A673 (cell line): Measurements from ENCODE around the gene MTFR1L.

ENCODE experiments used
- EZH2 ChIP-seq: fragments of 200-600 bp; sonication (generic); IDR thresholded peaks from 2 replicates; pipeline ENCODE4 v1.6.1; 2017; ENCODE audit warnings: borderline replicate concordance, low read depth, mild to moderate bottlenecking, mixed read lengths, antibody characterized with exemption, low read length; ENCODE audit not compliant: poor library complexity, severe bottlenecking
- TF ChIP-seq, protein P1 (sequence below): fragments of 300-800, 200-600 bp; sonication (generic); conservative IDR thresholded peaks from 2 replicates; pipeline ENCODE4 v1.5.1; 2017; ENCODE audit warnings: low read depth, mild to moderate bottlenecking, antibody characterized with exemption, low read length, moderate library complexity, mixed read lengths

DNA sequence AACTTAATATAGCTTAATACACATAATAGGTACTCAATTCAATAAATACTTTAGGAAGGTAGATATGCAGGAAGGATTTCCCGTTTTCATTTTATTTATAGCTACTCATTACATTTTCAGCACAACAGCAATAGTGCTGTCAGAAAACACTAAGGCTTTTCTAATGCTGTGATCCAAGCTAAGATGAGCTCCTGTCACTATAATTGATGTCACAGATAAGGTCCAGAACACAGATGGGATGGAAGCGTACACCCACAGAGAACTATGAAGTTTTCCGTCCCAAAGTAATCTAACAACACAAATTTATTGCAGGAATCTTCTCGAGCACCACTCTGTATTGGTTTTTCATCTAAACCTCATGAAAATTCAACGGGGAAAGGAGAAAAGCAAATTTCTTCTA lies 25.9 kb downstream of the MTFR1L start:
- TF ChIP-seq, protein P1, sequence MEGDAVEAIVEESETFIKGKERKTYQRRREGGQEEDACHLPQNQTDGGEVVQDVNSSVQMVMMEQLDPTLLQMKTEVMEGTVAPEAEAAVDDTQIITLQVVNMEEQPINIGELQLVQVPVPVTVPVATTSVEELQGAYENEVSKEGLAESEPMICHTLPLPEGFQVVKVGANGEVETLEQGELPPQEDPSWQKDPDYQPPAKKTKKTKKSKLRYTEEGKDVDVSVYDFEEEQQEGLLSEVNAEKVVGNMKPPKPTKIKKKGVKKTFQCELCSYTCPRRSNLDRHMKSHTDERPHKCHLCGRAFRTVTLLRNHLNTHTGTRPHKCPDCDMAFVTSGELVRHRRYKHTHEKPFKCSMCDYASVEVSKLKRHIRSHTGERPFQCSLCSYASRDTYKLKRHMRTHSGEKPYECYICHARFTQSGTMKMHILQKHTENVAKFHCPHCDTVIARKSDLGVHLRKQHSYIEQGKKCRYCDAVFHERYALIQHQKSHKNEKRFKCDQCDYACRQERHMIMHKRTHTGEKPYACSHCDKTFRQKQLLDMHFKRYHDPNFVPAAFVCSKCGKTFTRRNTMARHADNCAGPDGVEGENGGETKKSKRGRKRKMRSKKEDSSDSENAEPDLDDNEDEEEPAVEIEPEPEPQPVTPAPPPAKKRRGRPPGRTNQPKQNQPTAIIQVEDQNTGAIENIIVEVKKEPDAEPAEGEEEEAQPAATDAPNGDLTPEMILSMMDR, result no peak
- TF ChIP-seq EZH2, result no peak
